ENCODE measurements around the gene PTPRT.
A peak's percentile ranks its signal among the peaks of the same experiment; 100 is the strongest.

DNA sequence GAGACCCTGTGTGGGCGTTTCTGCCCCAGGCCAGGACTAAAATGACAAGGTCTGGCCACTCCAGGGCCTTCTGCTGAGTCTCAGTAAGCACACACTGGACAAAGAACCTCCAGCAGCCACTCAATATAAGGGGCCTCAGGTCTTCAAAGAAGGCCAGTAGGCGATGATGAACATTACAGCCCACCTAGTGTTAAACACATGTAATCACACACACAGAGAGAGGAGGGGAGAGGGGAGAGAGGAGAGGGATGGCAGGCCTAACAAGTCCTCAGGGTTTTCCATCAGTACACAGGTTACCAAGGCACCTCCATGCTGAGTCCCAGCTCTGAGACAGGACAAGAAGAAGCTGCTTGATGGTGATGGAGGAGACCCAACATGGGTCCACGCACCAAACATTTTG is 325.6 kb downstream of the PTPRT start:
- TF ChIP-seq, protein P1, sequence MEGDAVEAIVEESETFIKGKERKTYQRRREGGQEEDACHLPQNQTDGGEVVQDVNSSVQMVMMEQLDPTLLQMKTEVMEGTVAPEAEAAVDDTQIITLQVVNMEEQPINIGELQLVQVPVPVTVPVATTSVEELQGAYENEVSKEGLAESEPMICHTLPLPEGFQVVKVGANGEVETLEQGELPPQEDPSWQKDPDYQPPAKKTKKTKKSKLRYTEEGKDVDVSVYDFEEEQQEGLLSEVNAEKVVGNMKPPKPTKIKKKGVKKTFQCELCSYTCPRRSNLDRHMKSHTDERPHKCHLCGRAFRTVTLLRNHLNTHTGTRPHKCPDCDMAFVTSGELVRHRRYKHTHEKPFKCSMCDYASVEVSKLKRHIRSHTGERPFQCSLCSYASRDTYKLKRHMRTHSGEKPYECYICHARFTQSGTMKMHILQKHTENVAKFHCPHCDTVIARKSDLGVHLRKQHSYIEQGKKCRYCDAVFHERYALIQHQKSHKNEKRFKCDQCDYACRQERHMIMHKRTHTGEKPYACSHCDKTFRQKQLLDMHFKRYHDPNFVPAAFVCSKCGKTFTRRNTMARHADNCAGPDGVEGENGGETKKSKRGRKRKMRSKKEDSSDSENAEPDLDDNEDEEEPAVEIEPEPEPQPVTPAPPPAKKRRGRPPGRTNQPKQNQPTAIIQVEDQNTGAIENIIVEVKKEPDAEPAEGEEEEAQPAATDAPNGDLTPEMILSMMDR (IDR thresholded peaks at IDR 0.05; ENCODE audit: borderline replicate concordance, extremely low read depth, low read length, poor library complexity, severe bottlenecking): peak; percentile 8
- TF ChIP-seq EZH2 (IDR thresholded peaks at IDR 0.05; ENCODE audit: borderline replicate concordance, low read depth, low read length, severe bottlenecking): no peak
